ENCODE data around the gene PCDHGB4.
"Not testable (repeated sequence)": the region's sequence is repeated elsewhere in the genome, so short reads cannot be mapped to it uniquely, and the experiment has no call there.

PCDHGB4 gene

DNA sequence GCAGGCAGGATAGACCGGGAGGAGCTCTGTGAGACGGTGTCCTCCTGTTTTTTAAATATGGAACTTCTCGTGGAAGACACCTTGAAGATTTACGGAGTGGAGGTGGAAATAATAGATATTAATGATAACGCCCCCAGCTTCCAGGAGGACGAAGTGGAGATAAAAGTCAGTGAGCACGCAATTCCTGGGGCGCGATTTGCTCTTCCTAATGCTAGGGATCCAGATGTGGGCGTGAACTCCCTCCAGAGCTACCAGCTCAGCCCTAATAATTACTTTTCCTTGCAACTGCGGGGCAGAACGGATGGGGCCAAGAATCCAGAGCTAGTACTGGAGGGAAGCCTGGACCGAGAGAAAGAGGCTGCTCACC lies 34.0 kb downstream of the PCDHGB4 start:
- no peak for DNase-seq (ENCODE audit: low read depth in 2 of 2)
- TF ChIP-seq, protein P1, sequence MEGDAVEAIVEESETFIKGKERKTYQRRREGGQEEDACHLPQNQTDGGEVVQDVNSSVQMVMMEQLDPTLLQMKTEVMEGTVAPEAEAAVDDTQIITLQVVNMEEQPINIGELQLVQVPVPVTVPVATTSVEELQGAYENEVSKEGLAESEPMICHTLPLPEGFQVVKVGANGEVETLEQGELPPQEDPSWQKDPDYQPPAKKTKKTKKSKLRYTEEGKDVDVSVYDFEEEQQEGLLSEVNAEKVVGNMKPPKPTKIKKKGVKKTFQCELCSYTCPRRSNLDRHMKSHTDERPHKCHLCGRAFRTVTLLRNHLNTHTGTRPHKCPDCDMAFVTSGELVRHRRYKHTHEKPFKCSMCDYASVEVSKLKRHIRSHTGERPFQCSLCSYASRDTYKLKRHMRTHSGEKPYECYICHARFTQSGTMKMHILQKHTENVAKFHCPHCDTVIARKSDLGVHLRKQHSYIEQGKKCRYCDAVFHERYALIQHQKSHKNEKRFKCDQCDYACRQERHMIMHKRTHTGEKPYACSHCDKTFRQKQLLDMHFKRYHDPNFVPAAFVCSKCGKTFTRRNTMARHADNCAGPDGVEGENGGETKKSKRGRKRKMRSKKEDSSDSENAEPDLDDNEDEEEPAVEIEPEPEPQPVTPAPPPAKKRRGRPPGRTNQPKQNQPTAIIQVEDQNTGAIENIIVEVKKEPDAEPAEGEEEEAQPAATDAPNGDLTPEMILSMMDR (IDR thresholded peaks at IDR 0.05; ENCODE audit: low read depth, low read length): no peak

DNA sequence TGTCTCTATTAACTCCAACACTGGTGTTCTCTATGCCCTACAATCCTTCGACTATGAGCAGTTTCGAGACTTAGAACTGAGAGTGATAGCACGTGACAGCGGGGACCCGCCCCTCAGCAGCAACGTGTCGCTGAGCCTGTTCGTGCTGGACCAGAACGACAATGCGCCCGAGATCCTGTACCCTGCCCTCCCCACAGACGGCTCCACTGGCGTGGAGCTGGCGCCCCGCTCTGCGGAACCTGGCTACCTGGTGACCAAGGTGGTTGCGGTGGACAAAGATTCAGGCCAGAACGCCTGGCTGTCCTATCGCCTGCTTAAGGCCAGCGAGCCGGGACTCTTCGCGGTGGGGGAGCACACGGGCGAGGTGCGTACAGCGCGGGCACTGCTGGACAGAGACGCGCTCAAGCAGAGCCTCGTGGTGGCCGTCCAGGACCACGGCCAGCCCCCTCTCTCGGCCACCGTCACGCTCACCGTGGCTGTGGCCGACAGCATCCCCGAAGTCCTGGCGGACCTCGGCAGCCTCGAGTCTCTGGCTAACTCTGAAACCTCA lies 35.3 kb downstream of the PCDHGB4 start:
- TF ChIP-seq, protein P1 (IDR thresholded peaks at IDR 0.05; ENCODE audit: low read depth, low read length): no peak
- no peak overlapping the region for H3K4me3 ChIP-seq (replicated peaks in 1 of 2; ENCODE audit: low read depth in 2 of 2, low read length in 2 of 2)
- no peak for DNase-seq (ENCODE audit: low read depth in 2 of 2)

More for the DNA sequence above, 34.0 kb downstream of the PCDHGB4 start:
- peak overlapping the region; percentile 50 to 54 for H3K4me3 ChIP-seq (replicated peaks in 1 of 2; ENCODE audit: low read depth in 2 of 2, low read length in 2 of 2)

DNA sequence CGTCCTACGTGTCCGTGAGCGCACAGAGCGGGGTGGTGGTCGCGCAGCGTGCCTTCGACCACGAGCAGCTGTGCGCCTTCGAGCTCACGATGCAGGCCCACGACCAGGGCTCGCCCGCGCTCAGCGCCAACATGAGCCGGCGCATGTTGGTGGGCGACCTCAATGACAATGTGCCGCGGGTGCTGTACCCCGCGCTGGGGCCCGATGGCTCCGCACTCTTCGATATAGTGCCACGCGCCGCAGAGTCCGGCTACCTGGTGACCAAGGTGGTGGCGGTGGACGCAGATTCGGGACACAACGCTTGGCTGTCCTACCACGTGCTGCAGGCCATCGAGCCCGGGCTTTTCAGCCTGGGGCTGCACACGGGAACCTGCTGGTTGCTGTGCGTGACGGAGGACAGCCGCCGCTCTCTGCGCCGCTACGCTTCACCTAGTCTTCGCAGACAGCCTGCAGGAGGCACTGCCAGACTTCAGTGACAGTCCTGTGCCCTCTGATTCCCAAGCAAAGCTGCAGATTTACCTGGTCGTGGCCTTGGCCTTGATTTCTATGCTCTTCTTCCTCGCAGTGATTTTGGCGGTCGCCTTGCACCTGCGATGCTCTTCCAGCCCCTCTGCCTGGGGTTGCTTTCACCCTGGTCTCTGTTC lies 40.4 kb downstream of the PCDHGB4 start:
- DNase-seq (ENCODE audit: low read depth in 2 of 2): no peak
- no peak overlapping the region for H3K4me3 ChIP-seq (replicated peaks in 1 of 2; ENCODE audit: low read depth in 2 of 2, low read length in 2 of 2)
- TF ChIP-seq, protein P1 (IDR thresholded peaks at IDR 0.05; ENCODE audit: low read depth, low read length): no peak

DNA sequence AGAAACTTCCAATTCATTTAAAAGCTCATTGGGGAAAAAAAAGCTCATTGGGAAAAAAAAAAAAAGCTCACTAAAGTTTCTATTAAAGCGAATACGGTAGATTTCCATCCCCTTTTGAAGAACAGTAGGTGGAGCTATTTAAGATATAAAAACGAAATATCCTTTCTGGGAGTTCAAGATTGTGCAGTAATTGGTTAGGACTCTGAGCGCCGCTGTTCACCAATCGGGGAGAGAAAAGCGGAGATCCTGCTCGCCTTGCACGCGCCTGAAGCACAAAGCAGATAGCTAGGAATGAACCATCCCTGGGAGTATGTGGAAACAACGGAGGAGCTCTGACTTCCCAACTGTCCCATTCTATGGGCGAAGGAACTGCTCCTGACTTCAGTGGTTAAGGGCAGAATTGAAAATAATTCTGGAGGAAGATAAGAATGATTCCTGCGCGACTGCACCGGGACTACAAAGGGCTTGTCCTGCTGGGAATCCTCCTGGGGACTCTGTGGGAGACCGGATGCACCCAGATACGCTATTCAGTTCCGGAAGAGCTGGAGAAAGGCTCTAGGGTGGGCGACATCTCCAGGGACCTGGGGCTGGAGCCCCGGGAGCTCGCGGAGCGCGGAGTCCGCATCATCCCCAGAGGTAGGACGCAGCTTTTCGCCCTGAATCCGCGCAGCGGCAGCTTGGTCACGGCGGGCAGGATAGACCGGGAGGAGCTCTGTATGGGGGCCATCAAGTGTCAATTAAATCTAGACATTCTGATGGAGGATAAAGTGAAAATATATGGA lies 43.0 kb downstream of the PCDHGB4 start, which contains the start of gene PCDHGA12:
PCDHGA12 (plus strand) TSS at position 176 of the 782 bp plus-strand sequence; CDS start at position 429, 253 bp downstream.
- H3K4me3 ChIP-seq (replicated peaks in 1 of 2; ENCODE audit: low read depth in 2 of 2, low read length in 2 of 2): peak within 1 kb of the TSS; percentile 43 to 55
- DNase-seq (ENCODE audit: low read depth in 2 of 2): peak; percentile 96 to 97
- TF ChIP-seq, protein P1 (IDR thresholded peaks at IDR 0.05; ENCODE audit: low read depth, low read length): peak; percentile 78

DNA sequence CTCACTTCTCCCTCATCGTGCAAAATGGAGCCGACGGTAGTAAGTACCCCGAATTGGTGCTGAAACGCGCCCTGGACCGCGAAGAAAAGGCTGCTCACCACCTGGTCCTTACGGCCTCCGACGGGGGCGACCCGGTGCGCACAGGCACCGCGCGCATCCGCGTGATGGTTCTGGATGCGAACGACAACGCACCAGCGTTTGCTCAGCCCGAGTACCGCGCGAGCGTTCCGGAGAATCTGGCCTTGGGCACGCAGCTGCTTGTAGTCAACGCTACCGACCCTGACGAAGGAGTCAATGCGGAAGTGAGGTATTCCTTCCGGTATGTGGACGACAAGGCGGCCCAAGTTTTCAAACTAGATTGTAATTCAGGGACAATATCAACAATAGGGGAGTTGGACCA lies 43.8 kb downstream of the PCDHGB4 start:
- peak; percentile 56 to 59 for DNase-seq (ENCODE audit: low read depth in 2 of 2)

DNA sequence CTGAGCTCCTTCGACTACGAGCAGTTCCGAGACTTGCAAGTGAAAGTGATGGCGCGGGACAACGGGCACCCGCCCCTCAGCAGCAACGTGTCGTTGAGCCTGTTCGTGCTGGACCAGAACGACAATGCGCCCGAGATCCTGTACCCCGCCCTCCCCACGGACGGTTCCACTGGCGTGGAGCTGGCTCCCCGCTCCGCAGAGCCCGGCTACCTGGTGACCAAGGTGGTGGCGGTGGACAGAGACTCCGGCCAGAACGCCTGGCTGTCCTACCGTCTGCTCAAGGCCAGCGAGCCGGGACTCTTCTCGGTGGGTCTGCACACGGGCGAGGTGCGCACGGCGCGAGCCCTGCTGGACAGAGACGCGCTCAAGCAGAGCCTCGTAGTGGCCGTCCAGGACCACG lies 44.8 kb downstream of the PCDHGB4 start:
- not testable (repeated sequence) for DNase-seq (ENCODE audit: low read depth in 2 of 2); H3K4me3 ChIP-seq (replicated peaks in 1 of 2; ENCODE audit: low read depth in 2 of 2, low read length in 2 of 2)

More for the DNA sequence above, 43.8 kb downstream of the PCDHGB4 start:
- TF ChIP-seq, protein P1 (IDR thresholded peaks at IDR 0.05; ENCODE audit: low read depth, low read length): no peak
- H3K4me3 ChIP-seq (replicated peaks in 1 of 2; ENCODE audit: low read depth in 2 of 2, low read length in 2 of 2): peak overlapping the region; percentile 43 to 55

DNA sequence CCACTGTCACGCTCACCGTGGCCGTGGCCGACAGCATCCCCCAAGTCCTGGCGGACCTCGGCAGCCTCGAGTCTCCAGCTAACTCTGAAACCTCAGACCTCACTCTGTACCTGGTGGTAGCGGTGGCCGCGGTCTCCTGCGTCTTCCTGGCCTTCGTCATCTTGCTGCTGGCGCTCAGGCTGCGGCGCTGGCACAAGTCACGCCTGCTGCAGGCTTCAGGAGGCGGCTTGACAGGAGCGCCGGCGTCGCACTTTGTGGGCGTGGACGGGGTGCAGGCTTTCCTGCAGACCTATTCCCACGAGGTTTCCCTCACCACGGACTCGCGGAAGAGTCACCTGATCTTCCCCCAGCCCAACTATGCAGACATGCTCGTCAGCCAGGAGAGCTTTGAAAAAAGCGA lies 45.2 kb downstream of the PCDHGB4 start:
- not testable (repeated sequence) for DNase-seq (ENCODE audit: low read depth in 2 of 2)

More for the DNA sequence above, 45.2 kb downstream of the PCDHGB4 start:
- H3K4me3 ChIP-seq (replicated peaks in 1 of 2; ENCODE audit: low read depth in 2 of 2, low read length in 2 of 2): not testable (repeated sequence)
